Osteoblast (primary cell): ENCODE measurements around the gene AMOTL2. TPM values are rescaled to one million over a fixed set of nuclear protein-coding genes. Genes with fewer than 3 reads are reported as not detected.

Experiments used
- DNase-seq: peaks from one replicate; pipeline ENCODE4 v3.0.0; 2011; ENCODE audit warnings: low spot score, mixed read lengths; ENCODE audit not compliant: insufficient read length; ENCODE audit errors: missing footprints
- H2AFZ ChIP-seq: 2 replicates; pipeline ENCODE4 v1.6.0; 2011; ENCODE audit warnings: mild to moderate bottlenecking, low read length
- H3K27ac ChIP-seq: 2 replicates; pipeline ENCODE4 v1.5.1; 2011; ENCODE audit warnings: mild to moderate bottlenecking, low read depth, low read length, moderate library complexity
- H3K27me3 ChIP-seq: 2 replicates; pipeline ENCODE4 v1.6.0; 2012; ENCODE audit warnings: mild to moderate bottlenecking, control low read depth, inconsistent platforms, low read length, moderate library complexity; ENCODE audit not compliant: insufficient read depth
- H3K36me3 ChIP-seq: 2 replicates; pipeline ENCODE4 v1.5.1; 2011; ENCODE audit warnings: mild to moderate bottlenecking, low read length, control low read depth, moderate library complexity; ENCODE audit not compliant: insufficient read depth
- H3K4me1 ChIP-seq: 2 replicates; pipeline ENCODE4 v1.5.1; 2011; ENCODE audit warnings: mild to moderate bottlenecking, low read length, control low read depth, moderate library complexity; ENCODE audit not compliant: insufficient read depth
- H3K4me2 ChIP-seq: 2 replicates; pipeline ENCODE4 v1.6.0; 2011; ENCODE audit warnings: mild to moderate bottlenecking, low read length; ENCODE audit not compliant: insufficient read depth
- H3K4me3 ChIP-seq: fragments of 200-600 bp; sonication (generic); 3 replicates; pipeline ENCODE4 v1.5.1; 2012; ENCODE audit warnings: mild to moderate bottlenecking, low read length, inconsistent platforms; ENCODE audit not compliant: insufficient read depth
- H3K79me2 ChIP-seq: 2 replicates; pipeline ENCODE4 v1.6.0; 2012; ENCODE audit warnings: mild to moderate bottlenecking, low read length, control low read depth, inconsistent platforms; ENCODE audit not compliant: insufficient read depth
- H3K9me3 ChIP-seq: 2 replicates; pipeline ENCODE4 v1.5.1; 2011; ENCODE audit warnings: low read depth, low read length, control low read depth
- H4K20me1 ChIP-seq: 2 replicates; pipeline ENCODE4 v1.6.0; 2012; ENCODE audit warnings: mild to moderate bottlenecking, low read length, control low read depth; ENCODE audit not compliant: insufficient read depth
- total RNA-seq: library from RNA; depleted of rRNA; stranded (reverse); fragments of >200 nt; gene quantifications from 2 replicates; pipeline ENCODE4 v1.2.3, GENCODE V29; 2012
- TF ChIP-seq, protein P1 (sequence below): IDR thresholded peaks from 2 replicates; pipeline ENCODE4 v1.5.1; 2011; ENCODE audit warnings: mild to moderate bottlenecking, low read depth, low read length, moderate library complexity; ENCODE audit errors: extremely low read depth

The AMOTL2 gene
- 205 and 300 TPM in 2 replicates for total RNA-seq

DNA sequence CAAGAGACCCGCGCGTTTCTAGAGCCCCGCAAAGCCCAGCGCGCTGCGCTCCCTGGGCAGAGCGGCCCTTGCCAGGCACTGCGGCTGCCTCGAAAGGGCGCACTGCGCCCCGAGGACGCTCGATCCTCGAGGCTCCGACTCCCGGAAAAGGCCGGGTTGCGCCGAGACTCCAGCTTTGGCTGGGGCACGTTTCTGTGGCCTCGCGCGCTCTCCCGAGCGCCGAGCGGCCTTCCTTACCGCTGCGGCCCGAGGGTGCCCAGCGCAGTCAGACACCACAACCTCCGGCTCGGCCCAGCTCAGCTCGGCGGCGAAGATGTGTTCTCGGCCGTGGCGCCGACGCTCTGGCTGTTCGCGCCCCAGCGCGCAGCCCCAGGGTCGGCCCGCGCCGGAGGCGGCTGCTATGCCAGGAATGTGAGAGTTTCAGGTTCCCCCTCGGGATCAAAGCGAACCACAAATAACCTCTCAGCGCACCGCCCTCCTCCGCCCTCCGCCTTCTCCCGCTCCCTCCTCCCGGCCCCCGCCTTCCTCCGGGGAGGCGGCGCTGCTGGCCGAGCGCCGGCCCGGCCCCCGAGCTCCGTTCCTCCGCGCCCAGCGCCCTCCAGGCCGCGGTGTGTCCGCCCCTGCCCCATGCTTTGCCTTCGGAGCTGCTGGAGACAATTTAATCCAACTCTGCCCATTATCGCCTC is at the start of gene AMOTL2:
Gene AMOTL2, minus strand, starts transcription at position 343 of the 686 bp plus-strand sequence. CDS start 3,014 bp downstream, outside the sequence.
- Histone ChIP-seq H3K79me2 (peaks cover 50% of the 10 kb centered on the region), H3K27me3 (no peaks in the 10 kb centered on the region), H3K4me3 (peak within 1 kb of the TSS; percentile 98), H4K20me1 (peaks cover 43% of the 10 kb centered on the region), H3K4me2 (peak within 1 kb of the TSS; percentile 97), H3K27ac (peak within 1 kb of the TSS; percentile 99), H3K9me3 (no peaks in the 10 kb centered on the region), H3K4me1 (peaks cover 40% of the 10 kb centered on the region), H3K36me3 (peaks cover 40% of the 10 kb centered on the region), H2AFZ (peak within 1 kb of the TSS; percentile 53)
- DNase-seq, result peak; percentile 100
- TF ChIP-seq, protein P1, sequence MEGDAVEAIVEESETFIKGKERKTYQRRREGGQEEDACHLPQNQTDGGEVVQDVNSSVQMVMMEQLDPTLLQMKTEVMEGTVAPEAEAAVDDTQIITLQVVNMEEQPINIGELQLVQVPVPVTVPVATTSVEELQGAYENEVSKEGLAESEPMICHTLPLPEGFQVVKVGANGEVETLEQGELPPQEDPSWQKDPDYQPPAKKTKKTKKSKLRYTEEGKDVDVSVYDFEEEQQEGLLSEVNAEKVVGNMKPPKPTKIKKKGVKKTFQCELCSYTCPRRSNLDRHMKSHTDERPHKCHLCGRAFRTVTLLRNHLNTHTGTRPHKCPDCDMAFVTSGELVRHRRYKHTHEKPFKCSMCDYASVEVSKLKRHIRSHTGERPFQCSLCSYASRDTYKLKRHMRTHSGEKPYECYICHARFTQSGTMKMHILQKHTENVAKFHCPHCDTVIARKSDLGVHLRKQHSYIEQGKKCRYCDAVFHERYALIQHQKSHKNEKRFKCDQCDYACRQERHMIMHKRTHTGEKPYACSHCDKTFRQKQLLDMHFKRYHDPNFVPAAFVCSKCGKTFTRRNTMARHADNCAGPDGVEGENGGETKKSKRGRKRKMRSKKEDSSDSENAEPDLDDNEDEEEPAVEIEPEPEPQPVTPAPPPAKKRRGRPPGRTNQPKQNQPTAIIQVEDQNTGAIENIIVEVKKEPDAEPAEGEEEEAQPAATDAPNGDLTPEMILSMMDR, result no peak

DNA sequence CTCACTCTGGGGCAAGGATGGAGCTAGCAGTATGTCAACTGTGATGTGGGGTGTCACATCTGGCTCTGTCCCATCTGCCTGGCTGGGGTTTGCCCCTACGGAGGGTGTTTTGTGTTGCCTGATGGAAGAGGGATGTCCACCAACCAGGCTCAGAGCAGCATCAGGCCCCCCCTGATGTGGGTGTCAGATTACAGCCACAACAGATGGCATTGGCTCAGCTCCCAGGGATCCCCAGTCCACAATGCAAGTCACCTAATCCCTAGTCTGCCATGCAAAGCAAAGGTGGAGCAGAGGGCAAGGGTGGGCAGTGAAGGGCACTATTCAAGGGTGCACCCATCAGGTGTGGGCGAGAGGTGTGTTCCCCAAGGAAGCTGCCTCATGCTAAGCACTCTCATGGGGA is 48.9 kb upstream of the AMOTL2 start:
- Histone ChIP-seq H3K36me3 (no peaks in the 10 kb centered on the region), H3K27me3 (no peaks in the 10 kb centered on the region), H3K27ac (no peak overlapping the region), H3K79me2 (no peaks in the 10 kb centered on the region), H4K20me1 (no peaks in the 10 kb centered on the region), H3K9me3 (no peaks in the 10 kb centered on the region), H3K4me2 (no peak overlapping the region), H3K4me1 (peaks cover 18% of the 10 kb centered on the region), H3K4me3 (no peak overlapping the region), H2AFZ (no peak overlapping the region)
- TF ChIP-seq, protein P1, result no peak
- DNase-seq, result no peak

DNA sequence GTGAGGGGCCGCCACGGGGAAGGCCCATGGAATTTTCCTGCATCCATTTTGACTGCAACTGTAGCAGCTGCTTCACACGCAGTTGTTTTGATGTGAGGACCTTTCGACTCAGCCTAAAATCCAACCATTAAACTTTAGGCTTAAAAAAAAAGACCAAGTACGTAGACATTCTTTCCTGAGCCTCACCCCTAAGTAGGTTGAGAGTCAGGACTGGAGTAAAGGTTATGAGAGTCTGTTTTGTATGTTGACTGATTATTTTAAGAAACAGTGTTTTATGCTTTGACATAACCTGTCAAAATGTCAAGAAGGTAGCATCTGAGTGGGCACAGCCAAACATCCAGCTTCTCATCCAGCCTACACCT is 45.7 kb upstream of the AMOTL2 start:
- H4K20me1 ChIP-seq, result no peaks in the 10 kb centered on the region
- DNase-seq, result no peak

More for the DNA sequence above, 45.7 kb upstream of the AMOTL2 start:
- H3K4me2 ChIP-seq, result no peak overlapping the region
- no peaks in the 10 kb centered on the region for H3K9me3 ChIP-seq
- no peak overlapping the region for H3K27ac ChIP-seq
- TF ChIP-seq, protein P1, result no peak
- no peak overlapping the region for H2AFZ ChIP-seq
- no peaks in the 10 kb centered on the region for H3K4me1 ChIP-seq
- H3K27me3 ChIP-seq, result no peaks in the 10 kb centered on the region
- H3K4me3 ChIP-seq, result no peak overlapping the region
- H3K36me3 ChIP-seq, result no peaks in the 10 kb centered on the region
- no peaks in the 10 kb centered on the region for H3K79me2 ChIP-seq
